ENCODE data around the gene PTPN14.

PTPN14 gene

GRCh38 chr1:214321705-214322453 lies 229.5 kb downstream of the PTPN14 start:
- in situ Hi-C loops (cut with MboI; ENCODE audit: low sequenced_read_pairs) = loop anchor here (10.0 kb wide), 1 partner anchor 107 kb away; no protein-coding TSS in a partner anchor

- in situ Hi-C loops (cut with MboI; ENCODE audit: low sequenced_read_pairs) = loop anchor here (10.0 kb wide), 1 partner anchor 105 kb away; no protein-coding TSS in a partner anchor
Measured at GRCh38 chr1:214319938-214320337, 231.5 kb downstream of the PTPN14 start.

- in situ Hi-C loops (cut with MboI; ENCODE audit: low sequenced_read_pairs) = no loop called here
Measured at GRCh38 chr1:214318956-214319736, 232.3 kb downstream of the PTPN14 start.

GRCh38 chr1:214318356-214318755 lies 233.0 kb downstream of the PTPN14 start:
- in situ Hi-C loops (cut with MboI; ENCODE audit: low sequenced_read_pairs) = no loop called here

GRCh38 chr1:214317734-214318133 lies 233.7 kb downstream of the PTPN14 start:
- in situ Hi-C loops (cut with MboI; ENCODE audit: low sequenced_read_pairs) = no loop called here

- in situ Hi-C loops (cut with MboI; ENCODE audit: low sequenced_read_pairs) = no loop called here
Measured at GRCh38 chr1:214317300-214317699, 234.1 kb downstream of the PTPN14 start.

- in situ Hi-C loops (cut with MboI; ENCODE audit: low sequenced_read_pairs) = no loop called here
Measured at GRCh38 chr1:214316593-214316992, 234.8 kb downstream of the PTPN14 start.

GRCh38 chr1:214314178-214314843 lies 237.1 kb downstream of the PTPN14 start:
- in situ Hi-C loops (cut with MboI; ENCODE audit: low sequenced_read_pairs) = no loop called here

- in situ Hi-C loops (cut with MboI; ENCODE audit: low sequenced_read_pairs) = no loop called here
Measured at GRCh38 chr1:214312530-214313051, 238.8 kb downstream of the PTPN14 start.

- in situ Hi-C loops (cut with MboI; ENCODE audit: low sequenced_read_pairs) = no loop called here
Measured at GRCh38 chr1:214310777-214311690, 240.4 kb downstream of the PTPN14 start.

GRCh38 chr1:214310010-214310409 lies 241.4 kb downstream of the PTPN14 start:
- in situ Hi-C loops (cut with MboI; ENCODE audit: low sequenced_read_pairs) = no loop called here

- in situ Hi-C loops (cut with MboI; ENCODE audit: low sequenced_read_pairs) = no loop called here
Measured at GRCh38 chr1:214306269-214306668, 245.1 kb downstream of the PTPN14 start.

GRCh38 chr1:214305164-214305751 lies 246.1 kb downstream of the PTPN14 start:
- in situ Hi-C loops (cut with MboI; ENCODE audit: low sequenced_read_pairs) = no loop called here

- in situ Hi-C loops (cut with MboI; ENCODE audit: low sequenced_read_pairs) = no loop called here
Measured at GRCh38 chr1:214303141-214303930, 248.1 kb downstream of the PTPN14 start.

GRCh38 chr1:214301526-214301925 lies 249.9 kb downstream of the PTPN14 start:
- in situ Hi-C loops (cut with MboI; ENCODE audit: low sequenced_read_pairs) = no loop called here

- in situ Hi-C loops (cut with MboI; ENCODE audit: low sequenced_read_pairs) = no loop called here
Measured at GRCh38 chr1:214300149-214300780, 251.1 kb downstream of the PTPN14 start.

Data from HL-60/S4 treated with retinoic acid at 250 ng/mL for 4 days and 3 days (cell line).